Measurements from ENCODE around the gene OR9Q1.

- TF ChIP-seq CTCF (IDR thresholded peaks at IDR 0.05) (no peak), POLR2A (IDR thresholded peaks at IDR 0.05; ENCODE audit: low read depth) (no peak)
Measured at GRCh38 chr11:58030653-58031052, 7.0 kb downstream of the OR9Q1 start, which contains the start of gene OR6Q1.
